HG02623 (cell line): ENCODE results near the gene ANO3.

Experiments used
- ATAC-seq: cut with Tn5 transposase; IDR thresholded peaks from one replicate; pipeline ENCODE4 v1.9.1; 2021; ENCODE audit warnings: moderate library complexity; ENCODE audit not compliant: unreplicated experiment

ANO3 gene

DNA sequence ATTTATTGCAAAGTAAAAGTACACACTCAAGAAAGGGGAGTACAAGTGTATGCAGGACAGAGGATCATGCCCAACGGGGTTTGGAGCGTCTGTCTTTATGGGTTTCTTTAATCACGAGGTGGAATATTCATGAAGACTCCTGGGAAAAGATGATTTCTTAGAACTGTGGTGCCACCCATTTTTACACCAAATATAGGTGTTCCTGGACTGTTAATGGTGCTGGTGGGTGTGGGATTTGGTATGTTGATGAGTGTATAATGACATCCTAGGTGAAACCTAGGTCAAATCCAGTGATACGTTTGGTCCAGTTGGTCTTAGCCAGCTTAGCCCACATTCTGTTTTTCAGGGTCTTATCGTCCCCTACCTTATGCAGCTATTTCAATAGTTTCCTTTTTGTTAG is 21.1 kb downstream of the ANO3 start:
- no peak for ATAC-seq

DNA sequence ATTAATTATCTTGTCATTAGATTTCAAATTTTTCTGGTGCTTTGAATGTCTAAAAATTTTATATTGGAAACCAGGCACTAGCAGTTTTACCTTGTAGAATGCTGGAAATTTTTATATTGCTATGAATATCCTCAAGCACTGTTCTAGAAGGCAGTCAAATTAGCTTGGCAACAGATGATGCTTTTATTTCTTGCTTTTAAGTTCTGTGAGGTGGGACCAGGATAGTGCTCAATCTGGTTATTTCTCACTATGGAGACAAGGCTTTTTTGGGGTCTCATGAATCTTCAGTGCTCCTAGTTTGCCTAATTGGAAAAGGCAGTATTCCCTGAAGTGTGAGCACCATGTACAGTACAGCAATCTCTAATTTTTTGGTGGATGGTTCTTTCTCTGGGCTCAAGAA is 27.1 kb downstream of the ANO3 start:
- ATAC-seq = no peak

DNA sequence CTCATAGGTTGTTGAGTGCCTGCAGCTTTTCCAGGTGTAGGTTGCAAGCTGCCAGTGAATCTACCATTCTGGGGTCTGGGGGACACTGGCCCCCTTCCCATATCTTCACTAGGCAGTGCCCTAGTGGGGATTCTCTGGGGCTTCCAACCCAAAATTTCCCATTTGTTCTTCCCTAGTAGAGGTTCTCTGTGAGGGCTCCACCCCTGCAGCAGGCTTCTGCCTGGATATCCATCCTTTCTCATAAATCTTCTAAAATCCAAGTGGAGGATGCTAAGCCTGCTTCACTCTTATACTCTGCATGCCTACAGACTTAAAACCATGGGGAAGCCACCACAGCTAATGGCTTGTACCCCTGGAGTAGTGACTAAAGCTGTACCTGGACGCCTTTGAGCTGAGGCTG is 33.4 kb downstream of the ANO3 start:
- no peak for ATAC-seq

DNA sequence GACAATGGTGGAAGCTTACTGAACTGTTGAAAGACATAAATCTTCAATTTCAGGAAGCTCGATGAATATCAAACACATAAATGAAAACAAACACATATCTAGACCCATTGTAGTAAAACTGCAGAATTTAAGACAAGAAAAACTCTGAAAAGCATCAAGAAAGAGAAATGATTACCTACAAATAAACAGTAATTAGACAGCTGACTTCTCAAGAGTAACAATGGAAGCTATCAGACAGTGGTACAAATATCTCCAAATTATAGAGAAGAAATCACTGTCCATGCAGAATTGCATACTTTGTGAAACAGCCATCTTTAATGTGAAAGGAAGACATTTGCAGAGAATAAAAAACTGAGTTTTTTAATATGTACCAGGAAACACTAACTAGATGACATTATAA is 45.7 kb downstream of the ANO3 start:
- ATAC-seq = no peak

DNA sequence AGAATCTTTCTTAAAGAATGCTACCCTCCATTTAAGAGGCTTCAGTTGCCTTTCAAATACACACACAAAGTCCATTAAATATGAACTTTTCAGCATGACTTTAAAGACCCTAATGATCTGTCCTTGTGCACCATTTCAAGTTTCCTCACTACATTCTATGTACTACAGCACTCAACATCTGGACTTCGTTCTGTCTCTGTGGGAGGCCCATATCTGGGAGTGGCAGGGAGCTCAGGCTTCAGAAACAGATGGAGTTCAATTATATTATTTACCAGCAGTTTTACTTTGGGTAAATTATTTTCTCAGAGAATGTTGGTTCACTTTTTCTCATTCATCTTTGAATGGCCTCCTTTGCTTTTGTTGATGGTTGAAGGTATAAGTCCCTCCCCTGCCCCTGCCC is 67.4 kb downstream of the ANO3 start:
- ATAC-seq = no peak

DNA sequence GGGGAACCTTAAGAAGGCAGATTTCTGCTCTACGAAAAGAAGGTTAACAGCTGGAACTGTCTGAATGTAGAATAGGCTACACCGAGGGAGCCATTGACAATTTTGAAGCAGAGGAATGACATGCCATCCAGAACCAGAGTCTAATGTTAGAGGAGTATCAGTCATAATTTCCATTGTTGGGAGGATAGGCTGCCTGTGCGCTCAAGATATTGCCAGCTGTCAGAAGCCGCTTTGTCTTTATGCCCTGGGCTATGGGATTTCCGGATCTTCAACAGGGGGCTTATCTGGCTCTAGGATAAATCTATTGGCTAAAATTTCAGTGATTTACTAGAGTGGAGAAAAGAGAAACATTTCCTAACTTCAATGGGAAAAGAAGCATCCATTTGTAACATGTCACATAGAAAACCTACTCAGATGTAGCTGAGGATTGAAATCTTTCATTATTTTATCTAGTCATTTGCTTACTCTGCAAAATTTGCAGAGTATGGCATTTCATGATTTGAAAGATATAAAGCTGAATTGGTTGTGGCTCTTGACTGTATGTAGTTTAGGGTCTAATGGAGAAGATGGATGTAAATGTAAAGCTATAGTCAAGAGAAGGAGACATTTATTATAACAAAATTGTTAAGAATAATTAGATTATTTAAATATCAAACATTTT is 78.9 kb downstream of the ANO3 start:
- no peak for ATAC-seq

DNA sequence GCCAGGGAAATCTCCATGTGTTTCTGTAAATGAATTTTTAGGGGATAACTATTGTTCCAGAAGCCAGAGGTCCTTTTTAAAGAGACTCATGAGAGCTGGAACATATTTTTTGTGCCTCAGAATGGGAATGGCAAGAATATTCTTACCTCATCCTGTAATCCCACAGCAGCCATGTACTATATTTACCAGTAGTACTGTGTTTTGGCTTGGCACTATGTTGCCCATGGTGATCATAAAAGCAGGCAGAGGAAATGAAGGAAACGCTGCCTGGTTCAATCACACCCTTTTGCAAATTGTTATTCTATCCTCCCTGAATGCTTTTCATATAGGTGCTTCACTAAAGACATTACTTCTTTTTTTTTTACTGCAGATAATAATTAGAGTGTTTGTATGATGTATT is 81.0 kb downstream of the ANO3 start:
- ATAC-seq = no peak

DNA sequence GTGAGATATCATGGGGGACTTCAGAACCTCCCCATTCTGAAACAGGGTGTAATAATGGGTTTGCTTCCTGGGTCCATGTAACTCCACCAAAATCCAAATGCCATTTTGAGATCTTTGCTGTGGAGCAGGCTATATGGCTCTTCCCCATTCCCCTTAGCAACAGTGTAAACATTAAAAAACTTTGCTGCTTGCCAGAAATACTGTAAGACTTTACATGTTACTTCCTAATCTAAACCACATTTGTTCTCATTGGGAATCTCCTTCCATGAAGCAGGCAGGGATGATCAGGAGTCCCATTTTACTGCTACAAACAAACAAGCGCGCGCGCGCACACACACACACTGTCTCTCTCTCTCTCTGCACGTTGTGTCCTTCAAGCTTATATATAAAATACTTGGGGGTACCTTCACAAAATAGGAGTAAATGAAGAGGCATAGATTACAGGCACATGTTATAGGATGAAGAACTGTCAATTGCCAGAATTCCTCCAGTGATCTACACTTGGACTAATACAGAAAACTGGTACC is 86.5 kb downstream of the ANO3 start:
- no peak for ATAC-seq

DNA sequence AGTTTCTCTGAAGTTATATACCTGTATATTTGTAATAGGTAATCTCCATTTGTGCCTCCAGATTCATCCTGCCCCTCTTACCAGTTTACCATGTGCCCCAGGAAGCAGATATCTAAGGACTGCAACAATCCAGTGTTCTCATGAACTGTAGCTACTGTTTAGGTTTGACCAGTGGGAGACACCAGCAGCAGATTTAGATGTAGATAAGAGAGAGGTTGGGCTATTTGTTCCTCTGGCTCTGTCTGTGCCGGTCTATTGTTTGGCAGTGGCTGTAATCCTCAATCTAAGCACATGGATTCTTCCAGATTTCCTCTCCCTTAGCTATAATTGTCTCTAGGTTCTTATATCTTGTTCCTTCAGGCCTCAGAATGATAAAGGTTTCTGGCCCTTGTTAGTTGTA is 88.4 kb downstream of the ANO3 start:
- ATAC-seq = no peak

DNA sequence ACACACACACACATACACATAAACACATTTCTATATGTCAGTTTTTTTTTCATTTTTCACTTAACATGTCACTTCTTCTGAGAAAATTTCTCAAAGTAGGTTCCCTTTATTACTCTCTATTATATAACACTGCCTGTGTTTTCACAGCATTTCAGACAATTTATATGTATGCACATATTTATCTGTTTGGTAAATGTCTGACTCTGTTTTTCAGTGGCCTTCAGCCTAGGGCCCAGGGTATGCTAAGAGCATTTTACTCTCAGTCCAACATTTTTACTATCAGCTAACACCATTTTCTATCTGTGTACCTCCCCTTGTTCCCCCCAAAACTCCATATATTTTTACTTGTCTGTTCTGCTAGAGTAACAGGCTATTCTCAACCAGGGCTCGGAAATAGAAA is 92.3 kb downstream of the ANO3 start:
- ATAC-seq = no peak

DNA sequence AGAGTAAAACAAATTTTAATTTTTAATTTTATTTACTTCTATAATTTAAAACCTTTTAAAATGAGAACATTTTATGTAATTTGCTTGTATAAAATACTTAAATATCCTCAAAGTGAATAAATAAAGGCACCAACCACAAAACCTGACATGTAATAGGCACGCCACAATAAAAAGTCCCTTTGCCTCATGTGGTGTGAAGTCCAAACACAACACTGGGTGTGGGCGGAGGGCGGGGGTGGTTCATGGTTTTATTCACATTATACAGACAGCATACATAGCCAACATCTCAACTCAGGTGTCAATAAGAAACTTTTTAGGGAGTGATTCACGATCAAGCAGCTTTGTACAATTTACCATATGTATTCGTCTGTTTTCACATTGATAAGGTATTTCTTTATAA is 107.9 kb downstream of the ANO3 start:
- ATAC-seq = no peak

DNA sequence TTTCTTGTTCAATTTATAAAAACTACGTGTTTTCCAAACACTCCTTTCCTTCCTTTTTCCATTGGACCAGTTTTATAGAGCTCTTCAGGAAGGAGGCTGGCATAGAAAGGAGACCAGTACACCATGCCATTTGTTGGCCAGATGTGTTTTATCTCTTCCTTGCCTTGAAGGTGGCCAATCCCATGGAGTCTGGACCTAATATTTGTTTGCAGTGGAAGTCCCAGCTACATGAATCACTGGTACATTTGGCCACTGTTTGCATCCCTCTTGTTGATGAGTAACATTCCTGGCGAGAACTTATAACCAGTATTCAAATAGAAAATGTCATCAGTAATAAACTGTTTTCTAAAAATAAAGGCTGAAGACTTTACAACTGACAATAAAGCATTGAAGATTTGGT is 110.2 kb downstream of the ANO3 start:
- ATAC-seq = no peak

DNA sequence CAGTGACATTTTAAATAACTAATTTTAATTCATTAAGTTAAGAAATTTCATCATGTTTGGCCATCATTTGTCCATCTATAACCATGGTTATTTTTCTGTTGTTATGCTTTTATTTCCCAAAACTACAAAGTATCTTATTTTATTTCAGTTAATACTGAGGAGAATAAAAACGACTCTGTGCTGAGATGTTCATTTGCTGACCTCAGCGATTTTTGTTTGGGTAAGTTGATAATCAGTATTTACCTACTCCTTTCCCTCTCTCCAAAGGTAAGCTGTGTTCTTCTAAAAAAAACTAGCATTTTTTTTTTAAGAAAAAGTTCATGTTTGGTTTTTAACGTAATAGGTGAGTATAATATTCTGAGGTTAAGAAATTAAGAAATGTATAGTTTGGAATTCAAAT is 111.7 kb downstream of the ANO3 start:
- no peak for ATAC-seq

DNA sequence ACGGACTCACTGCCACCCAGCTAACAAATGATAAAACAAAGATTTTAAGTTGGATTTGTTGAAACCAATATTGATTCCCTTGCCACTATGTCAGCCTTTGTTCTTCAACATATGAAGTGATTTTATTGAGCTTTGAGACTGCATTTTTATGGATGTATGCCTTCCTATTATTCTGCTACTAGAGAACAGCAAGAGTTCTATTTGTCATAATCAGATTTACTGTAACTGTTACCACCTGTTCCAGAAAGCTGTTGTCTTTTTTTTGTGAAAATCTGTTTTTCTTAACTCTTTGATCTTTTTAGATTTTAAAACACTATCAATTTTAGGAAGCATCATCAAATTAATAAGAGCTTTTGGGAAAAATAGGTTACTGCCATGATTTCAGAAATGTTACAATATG is 125.7 kb downstream of the ANO3 start:
- no peak for ATAC-seq

DNA sequence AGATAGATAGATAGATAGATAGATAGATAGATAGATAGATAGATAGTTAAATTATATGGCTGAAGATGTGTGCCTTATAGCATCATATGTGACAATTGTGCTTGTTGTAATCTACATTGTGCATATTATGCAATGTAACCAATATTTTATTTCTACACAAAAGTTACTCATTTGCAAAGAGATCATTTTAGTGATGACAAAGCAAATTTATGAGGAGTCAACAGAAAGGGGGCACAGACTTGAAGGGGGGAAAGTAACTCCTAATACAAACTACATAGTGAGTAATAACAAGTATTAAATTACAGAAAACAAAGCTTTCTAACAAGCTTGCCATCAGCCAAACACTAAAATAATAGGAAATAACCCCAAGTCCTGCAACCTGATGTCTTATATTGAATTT is 133.3 kb downstream of the ANO3 start:
- no peak for ATAC-seq

DNA sequence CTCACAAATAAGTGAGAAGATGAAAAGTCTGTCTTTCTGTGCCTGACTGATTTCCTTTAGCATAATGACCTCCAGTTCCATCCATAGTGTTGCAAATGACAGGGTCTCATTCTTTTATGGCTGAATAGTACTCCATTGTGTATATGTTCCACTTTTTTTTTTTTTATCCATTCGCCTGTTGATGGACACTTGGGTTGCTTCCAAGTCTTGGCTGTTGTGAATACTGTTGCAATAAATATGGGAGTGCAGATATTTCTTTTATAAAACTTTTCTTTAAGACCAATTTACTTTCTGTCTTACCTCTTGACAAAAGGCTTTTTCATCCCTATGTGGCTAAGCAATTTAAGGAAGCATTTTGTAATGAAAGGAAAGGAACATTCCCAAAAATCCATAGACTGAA is 135.6 kb downstream of the ANO3 start:
- ATAC-seq = no peak

DNA sequence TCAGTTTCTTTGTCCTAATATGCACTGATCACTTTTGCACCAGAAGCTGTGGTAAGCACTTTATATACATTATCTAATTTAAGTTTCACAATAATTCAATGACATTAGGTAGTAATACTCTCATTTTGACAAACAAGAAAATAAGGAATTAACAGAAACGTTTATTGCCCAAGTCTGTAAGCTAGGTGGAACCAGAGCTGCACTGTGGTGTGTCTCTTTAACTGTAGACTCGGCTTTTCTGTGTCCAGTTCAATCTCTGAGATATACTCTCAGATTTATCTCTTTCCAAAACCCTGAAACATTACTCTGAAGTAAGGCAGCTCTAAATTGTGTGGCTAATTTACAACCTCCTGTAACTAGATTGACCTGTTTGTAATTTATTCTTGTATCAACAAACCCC is 139.1 kb downstream of the ANO3 start:
- no peak for ATAC-seq

DNA sequence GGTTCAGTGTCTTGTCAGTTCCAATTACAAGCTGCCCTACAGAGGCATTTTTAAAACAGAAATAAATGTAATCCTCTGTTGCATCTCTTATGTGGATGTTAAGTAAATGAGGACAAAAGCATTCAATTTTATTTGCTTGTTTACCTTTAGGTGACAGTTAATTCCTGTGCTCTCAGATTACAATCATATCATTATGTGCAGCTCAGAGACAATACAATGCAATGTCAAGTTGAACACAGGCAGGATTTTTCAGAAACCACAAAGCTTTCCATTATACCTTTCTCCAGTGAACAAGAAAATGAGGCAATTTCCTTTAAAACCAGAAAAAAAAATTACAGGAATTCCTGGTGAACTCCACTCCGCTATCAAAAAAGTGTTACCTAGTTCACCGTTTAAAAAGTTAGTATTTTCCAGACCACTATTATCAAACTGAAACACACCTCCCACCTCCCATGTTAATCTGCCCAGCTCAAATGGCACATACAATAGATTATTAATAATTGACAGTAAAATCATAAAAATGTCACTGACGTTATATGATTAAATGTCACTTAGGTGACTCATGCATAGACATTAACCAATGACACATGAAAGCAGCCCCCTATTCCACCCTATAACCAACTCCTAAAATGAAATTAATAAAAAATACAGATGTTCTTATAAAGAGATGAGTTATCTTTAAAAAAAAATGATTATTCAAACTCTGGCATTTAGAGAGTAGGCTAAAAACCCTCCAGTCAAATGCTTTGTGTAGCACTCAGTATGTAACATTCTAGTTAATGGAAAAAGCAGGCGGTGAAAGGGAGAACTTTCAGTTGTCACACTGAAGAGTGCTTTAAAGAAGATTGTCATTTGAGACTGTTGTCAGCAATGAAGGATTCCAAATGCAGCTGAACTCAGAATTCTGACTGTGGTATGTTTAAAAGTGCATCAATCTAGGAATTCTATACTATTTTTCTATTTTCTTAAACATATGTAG is 141.6 kb downstream of the ANO3 start:
- no peak for ATAC-seq

DNA sequence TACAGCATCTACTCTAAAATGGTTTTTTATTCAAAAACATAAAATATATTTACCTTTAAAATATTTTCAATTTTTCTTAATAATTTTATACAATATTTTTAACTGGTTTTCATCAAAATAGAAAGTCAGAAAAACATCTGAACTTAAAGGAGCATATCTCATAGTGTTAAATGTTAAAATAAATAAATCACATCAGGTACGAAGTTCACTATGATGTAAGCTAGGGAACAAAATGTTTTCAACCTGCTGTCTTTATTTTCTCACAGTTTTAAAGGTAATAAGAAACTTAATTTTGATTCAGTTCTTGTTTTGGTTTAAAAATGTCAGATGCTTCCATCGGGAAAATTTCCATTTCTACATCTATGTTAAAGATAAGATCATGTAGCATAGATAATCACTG is 142.5 kb downstream of the ANO3 start:
- no peak for ATAC-seq

DNA sequence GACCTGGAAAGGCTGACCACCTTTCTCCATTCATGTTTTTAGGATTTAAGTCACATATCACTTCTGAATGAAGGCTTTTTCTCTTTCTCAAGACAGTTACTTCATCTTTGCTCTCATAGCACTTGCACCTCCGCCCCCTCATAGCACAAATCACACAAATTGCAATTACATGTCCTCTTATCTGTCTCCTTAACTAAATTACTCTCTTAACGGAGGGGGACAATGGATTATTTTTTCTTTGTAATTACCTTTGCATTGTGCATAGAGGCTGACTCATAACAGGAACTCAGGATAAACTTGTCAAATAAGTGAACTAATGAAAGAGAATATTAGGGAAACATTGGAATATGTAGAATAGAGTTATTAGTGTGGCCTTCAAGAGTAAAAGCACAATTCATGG is 145.5 kb downstream of the ANO3 start:
- ATAC-seq = no peak

DNA sequence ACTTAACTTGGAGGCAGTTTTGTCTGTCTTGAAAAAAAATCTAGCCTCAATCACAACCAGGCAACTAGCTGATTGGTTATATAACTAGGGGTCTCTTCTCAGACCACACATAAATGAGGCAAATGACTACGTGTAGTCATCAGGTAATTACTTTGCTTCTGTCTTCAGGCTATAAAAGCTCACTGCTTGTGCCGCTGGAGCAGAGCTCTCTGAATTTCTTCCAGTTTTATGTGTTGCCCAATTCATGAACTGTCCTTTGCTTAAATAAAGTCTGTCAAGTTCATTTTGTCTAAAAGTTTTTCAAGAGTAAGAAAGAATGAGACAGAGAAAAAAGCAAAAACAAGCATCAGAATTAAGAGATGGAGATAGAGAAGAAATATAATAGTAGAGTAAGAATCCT is 146.8 kb downstream of the ANO3 start:
- ATAC-seq = no peak

DNA sequence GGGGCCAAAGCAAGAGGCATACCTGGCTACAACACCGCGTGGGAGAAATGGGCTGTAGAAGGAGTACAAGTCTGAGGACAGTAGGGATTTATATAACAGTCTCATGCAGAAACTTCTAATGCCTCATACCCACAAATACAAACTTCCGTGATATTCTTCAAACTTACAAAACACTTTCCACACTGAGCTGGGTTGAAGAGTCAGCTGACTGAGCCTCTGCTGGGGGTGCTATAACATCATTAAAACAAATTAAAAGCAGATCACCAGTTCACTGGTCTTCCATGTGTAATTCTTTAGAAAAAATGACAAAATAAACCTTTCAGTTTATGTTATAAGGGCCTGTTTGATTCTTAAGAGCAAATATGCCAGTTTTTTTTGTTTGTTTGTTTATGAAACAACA is 148.1 kb downstream of the ANO3 start:
- ATAC-seq = no peak
